Measurements from ENCODE around the gene HTR2A. TPM values are rescaled to one million over a fixed set of nuclear protein-coding genes. Genes with fewer than 3 reads are reported as not detected.

Gene HTR2A
- total RNA-seq, 1 donor from 2014 or later, result not detected

DNA sequence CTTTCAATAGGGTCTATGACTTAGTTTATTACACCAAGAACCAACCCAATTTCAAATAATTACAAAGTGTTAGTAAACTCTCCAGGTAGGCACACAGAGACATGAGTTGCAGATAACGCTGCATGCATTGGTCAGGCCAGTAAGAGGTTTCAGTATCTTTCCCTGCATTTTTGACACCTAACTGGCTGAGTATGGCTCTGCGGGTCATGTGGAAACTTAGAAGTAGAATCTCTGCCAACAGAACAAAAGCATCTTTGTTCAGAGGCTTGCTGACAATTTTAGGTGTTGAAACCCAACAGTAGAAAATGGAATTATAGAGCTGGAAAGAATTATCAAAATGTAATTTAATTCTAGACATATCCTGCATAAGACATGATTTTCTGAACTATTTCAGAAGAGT lies 25.3 kb downstream of the HTR2A start:
- no peak for DNase-seq (ENCODE audit: low read depth in 2 of 2)

DNA sequence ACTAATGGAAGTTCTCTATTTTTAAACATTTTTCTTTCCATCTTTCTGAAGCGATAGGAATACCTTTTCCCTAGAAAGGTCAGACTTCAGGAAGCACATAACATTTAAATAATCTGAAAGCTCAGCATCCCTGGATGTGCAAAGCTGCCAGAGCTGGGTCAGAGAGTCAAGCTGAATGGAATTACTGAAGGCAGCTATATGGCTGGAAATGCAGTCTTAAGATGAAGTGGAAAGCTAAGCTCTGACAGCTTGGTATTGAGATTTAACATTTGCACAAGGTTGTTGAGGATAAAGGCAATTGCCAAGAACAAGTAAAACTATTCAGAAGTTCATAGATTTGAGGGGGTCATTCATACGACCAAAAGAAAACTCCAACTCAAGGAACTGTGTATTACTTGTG lies 28.8 kb downstream of the HTR2A start:
- DNase-seq (ENCODE audit: low read depth in 2 of 2), result no peak

DNA sequence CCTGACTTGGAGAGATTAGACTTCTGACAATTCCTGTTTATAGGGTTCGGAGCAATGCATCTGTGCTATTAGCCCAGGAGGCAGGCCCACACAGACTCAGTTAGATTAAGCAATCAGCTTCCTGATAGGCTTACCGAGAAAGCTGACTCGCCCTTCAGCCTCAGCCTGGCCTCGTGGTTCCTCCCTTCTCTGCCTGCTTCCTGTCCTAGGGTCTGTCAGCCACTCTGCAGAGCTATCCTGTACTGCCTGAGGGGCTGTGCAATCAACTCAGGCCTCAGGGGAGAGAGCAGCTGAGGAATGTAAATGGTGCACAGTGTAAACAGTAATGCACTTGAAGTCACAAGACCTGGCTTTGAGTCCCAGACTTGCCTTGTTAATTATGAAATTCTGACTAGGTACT lies 30.7 kb downstream of the HTR2A start:
- DNase-seq (ENCODE audit: low read depth in 2 of 2), result peak; percentile 22 to 42

DNA sequence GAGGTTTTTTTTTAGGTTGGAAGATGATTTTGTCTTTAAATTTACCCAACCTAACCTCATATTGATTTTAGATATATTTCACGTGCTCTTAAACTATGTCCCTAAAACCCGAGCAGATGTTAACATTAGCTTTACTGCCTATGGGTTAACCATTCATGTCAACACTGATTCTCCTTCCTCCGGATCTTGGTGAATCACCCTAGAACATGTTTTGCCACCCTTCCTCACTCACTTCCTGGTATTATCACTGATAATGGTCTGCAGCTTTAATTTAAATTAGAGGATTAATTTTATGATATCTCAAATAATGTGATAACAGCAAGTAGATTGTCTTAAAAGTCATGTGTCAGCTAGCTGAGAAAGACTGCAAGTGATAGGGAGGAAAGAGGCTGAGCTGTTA lies 31.9 kb downstream of the HTR2A start:
- peak; percentile 36 to 48 for DNase-seq (ENCODE audit: low read depth in 2 of 2)

DNA sequence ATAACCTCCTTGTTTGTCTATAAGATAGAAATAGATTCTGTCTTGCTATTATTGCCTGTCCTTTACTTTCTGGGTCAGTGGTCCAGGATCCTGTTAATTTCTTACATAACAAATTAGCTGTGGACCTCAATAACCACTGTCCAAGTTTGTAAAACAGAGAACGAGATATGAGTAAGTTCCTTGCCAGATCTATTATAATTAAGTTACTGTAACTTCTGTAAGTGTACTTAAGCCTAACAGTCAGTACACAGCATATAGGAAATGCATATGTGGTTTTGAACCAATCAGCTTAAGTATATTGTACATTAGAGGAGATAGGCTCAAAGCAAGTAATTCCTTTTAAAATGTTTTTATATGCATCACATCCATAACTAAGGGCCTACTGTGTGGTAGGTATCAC lies 34.9 kb downstream of the HTR2A start:
- no peak for DNase-seq (ENCODE audit: low read depth in 2 of 2)

DNA sequence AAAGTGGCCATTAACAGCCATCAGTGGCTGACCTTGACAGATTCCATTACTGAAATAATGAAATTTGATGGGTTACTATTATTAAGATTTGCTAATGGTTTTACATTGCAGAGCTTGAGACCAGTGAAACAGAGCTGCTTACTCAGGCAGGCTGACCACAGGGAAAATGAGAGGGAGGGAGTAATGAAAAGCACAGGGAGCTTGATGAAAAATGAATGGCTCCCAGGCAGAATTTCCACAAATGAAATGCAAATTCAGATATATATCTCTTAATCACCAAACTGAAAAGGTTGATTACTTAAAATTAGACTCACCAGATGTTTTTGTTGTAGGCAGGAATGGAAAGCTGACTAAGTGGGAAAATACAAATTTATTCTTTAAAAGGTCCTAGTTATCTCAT lies 36.1 kb downstream of the HTR2A start:
- no peak for DNase-seq (ENCODE audit: low read depth in 2 of 2)

DNA sequence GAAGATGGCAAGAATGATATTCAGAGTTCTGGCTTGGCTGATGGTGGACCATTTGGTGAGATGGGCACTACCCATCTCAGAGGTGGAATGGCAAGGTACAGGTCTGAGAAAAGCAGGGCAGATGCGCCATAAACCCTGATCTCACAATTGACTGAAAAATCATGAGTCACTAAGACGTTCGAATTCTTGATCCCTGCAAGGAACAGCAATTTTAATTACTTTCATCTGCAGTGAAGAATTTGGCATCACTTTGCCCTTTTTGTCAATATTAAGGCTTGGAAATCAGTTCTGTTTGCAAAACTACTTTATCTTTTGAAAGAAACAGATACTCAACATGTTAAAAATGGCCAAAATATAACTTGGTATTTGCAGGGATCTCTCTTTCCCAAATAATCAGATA lies 38.1 kb downstream of the HTR2A start:
- no peak for DNase-seq (ENCODE audit: low read depth in 2 of 2)

DNA sequence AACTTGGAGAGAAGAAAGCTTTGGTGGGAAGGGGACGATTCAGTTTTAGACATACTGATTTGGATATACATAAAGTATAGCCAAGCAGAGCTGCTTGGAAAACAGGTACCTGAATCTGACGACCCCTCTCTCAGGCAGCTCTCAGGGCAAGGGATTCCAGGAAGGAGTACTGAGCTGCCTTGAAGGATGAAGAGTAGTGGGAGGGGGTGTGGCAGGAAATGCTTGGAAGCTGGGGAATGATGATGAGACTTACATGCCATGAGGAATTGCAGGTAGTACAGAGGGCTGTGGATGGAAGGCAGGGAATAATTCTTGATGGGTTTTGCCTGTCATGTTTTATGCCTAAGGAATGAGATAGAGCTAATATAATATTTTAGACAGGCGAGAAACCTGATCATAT lies 38.7 kb downstream of the HTR2A start:
- DNase-seq (ENCODE audit: low read depth in 2 of 2), result no peak

DNA sequence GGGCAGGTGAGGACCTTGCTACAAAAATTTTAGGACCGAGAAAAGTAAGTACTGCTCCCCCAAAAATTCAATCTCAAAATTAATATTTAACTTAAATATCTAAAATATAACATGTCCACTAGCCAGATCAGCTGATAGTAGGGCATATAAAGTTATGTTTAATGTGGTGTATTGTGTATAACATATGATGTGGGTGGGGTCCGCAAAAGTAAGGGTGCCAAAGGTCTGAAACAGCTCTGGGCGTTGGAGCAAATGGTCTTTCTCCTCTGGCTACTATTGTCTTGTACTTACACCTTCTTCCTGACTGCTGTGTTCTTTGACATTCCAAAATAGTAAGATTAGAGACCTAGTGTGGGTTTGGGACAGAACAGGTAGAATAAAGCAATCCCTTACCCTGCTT lies 41.2 kb downstream of the HTR2A start:
- no peak for DNase-seq (ENCODE audit: low read depth in 2 of 2)

DNA sequence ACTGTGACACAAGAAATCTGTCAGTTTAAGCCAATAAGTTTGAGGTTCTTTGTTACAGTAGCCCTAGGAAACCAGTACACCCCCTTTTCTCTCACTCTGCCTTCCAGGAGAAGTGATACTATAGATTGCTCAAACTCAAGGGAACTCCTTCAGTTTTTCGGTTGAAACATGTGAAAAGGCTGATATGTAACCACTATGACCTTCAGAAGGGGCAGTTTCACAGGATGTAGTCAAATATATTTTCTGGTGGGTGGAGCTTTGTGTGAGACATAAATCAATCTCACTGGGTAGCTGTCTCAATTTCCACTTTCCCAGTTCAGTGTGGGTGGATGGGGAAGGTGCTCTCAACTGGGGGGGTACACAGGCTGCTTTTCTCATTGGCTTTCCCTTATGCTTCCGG lies 41.7 kb downstream of the HTR2A start:
- DNase-seq (ENCODE audit: low read depth in 2 of 2), result no peak

DNA sequence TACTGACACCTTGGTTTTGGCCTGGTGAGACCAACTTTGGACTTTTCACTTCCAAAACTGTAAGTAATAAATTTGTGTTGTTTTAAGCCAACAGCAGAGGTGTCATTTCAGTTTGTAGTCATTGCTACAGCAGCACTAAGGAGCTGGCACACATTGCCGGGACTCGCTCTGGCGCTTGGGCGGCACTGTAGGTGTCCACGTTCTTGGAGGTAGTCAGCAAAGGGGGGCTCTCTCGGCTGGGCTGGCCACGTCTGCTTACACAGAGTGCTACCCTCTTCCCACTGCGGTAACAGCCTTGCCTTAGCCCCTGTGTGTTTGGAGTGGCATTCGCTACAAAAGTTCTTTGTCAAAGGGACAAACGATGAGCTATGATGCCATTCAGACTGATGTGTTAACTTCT lies 44.7 kb downstream of the HTR2A start:
- DNase-seq (ENCODE audit: low read depth in 2 of 2), result no peak

DNA sequence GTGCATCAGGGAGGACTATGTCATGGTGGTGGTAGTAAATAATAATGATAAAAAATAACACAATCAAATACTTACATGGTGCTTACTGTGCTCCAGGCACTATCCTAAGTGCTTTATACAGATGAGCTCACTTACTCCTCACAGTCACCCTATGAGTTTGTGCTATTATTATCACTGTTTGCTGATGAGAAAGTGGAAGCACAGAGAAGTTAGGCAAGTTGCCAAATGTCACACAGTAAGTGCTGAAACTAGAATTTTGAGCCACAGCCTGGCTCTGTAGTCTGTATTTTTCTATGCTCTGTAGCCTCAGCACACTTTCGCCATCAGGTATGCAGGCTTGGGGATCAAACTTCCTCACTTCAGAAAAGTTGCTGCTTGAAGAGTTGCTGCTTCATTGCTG lies 46.6 kb downstream of the HTR2A start:
- DNase-seq (ENCODE audit: low read depth in 2 of 2), result no peak

DNA sequence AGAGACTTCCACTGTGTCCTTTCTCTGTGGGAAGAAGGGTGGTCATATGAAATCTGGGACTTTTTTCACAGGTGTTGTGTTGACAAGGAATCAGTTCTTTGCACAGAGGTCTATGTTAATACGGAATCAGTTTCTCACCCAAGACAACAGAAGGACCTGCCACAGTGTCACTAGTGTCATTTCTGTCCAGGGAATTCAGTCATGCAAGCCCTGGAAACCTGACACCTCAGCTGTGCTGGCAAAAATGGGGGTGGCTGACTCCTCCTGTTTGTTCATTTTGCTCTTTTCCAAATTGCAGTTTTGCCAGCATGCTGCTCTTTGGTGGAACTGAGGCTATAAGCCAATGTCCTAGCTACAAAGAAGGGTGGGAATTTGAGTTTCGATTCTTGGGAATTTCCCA lies 50.1 kb downstream of the HTR2A start:
- no peak for DNase-seq (ENCODE audit: low read depth in 2 of 2)

DNA sequence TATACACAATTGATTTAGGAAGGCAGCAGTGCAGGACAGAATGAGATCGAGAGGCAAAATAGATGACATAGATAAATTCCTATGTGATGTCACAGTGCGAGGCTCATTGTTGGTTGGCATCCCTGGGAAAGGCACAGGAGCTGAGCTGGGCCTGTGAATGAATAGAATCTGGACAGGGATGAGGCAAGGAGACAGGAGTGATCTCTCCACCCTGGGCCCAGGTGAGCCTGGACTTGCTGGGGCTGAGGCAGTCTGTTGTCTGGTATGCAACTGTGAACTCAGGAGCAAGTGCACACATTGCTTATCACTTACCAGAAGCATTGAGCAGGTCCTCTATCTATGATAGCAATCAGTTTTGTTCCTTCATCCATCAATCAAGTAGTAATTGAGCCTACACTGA lies 51.7 kb downstream of the HTR2A start:
- DNase-seq (ENCODE audit: low read depth in 2 of 2), result no peak

DNA sequence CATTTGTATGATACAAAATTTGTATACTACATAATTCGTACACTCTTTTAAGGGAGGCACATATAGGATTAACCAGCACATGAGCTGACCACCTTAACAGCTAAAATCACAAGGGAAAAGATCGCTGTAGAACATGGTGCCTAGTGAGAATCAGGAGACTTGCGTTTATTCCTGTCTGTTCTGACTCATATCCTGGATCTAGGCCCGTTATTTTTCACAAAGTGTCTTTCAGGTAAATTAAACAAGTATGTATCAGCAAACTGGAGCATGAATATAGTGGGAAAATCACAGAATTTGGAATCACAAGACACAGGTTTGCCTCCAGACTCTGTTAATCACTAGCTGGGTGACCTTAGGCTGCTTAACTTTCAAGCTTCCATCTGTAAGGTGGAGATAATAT lies 52.4 kb downstream of the HTR2A start:
- peak; percentile 29 to 32 for DNase-seq (ENCODE audit: low read depth in 2 of 2)

DNA sequence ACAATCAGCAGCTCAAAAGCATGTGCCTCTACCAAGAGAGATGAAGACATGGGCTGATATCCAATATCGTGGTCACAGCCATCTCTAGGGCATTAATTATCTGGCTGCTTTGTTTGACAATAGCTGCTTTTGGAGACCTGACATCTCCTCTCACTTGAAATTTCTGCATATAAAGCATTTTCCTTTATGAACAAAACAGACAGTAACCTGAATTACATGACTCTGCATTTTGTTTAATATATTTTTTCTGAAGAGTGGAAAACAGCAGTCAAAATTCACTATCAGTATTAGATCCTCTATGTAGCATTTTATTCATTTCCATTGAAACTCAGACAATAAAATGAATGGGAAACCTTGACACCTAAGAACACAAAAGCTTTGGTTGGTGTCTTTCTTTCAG lies 57.5 kb downstream of the HTR2A start:
- no peak for DNase-seq (ENCODE audit: low read depth in 2 of 2)

DNA sequence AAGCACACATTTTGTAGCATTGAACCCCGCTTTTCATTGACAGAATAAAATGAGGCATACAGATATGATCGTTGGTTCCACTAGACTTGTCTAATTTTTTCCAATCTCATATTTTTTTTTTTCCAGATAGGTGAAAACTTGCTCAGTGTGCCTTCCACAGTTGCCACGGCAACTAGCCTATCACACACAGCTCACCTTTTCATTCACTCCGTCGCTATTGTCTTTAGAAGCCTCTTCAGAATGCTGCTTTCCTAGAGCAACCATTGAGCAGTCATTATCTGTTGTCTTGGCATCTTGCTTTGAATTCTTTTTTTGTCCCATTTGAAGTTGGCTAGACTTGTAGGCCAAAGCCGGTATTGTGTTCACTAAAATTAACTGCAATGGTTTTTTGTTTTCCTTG lies 62.2 kb downstream of the HTR2A start:
- DNase-seq (ENCODE audit: low read depth in 2 of 2), result no peak

DNA sequence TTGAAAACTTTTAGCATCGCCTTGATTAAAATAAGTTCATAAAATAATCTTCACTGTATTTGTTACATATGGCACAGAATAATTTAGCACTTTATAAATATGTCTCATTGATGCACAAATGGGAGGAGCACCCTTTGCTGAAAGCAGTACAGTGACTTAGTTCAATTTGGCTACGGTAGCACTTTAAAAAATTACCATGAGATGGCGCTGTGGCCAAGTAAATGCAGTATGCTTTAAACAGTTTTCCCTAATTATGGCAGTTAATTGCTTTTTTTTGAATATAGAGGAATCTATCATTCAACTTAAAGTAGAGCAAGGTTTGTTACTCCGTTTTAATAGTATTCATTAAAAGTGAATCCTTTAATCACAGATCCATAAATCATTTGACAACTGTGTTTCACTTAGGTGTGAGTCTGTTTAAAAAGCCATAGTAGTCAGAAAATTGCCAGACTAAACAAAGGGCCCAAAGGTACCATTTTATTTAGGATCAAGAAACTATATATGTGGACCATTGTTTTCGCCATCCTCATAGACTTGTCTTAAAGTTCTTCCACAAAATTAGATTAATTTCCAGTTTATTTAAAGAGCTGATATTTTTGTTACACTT lies 65.2 kb downstream of the HTR2A start:
- peak; percentile 60 to 66 for DNase-seq (ENCODE audit: low read depth in 2 of 2)

DNA sequence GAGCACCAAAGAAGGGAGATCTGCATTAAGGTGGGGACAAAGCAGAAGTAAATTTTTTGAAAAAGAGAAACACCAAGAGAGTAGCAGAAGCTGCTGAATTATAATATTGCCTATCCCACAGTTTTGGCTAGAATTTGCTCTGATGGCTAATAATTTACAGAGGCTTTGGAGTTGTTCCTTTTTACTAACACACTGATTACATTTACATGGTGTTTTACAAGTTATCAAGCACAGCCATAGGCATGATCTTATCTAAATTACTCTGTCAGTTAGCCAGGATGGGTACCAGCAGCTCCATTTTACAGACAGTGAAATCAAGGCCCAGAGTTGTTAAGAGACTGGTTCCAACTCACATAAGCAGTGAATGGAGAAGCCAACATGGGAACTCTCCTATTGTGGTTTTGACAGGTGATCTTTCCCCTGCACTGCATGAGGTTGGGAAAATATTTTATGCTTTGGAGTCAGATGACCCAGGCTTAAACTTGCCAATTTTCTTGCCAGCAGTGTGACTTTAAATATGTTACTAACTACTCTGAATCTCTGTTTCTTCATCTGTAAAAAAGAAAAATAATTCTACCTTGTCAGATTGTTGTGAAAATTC lies 66.3 kb downstream of the HTR2A start:
- no peak for DNase-seq (ENCODE audit: low read depth in 2 of 2)

DNA sequence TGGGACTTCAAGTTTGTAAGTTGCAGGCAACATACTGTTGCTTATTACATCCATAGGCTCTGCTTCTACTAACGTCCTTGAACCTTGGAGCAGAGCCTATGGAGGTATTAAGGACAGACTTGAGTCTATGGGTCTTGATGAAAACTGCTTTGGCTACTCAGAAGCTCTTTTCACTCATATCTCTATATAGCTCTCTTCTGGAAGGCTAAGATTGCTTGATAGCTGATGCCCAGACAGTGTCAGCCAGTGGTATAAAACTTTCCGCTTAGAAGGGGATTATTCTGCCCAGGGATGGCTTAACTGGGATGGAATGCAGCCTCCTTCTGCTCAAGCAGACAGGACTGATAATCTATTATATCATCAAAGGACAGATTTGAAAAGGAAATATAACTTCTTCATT lies 74.3 kb downstream of the HTR2A start:
- no peak for DNase-seq (ENCODE audit: low read depth in 2 of 2)

DNA sequence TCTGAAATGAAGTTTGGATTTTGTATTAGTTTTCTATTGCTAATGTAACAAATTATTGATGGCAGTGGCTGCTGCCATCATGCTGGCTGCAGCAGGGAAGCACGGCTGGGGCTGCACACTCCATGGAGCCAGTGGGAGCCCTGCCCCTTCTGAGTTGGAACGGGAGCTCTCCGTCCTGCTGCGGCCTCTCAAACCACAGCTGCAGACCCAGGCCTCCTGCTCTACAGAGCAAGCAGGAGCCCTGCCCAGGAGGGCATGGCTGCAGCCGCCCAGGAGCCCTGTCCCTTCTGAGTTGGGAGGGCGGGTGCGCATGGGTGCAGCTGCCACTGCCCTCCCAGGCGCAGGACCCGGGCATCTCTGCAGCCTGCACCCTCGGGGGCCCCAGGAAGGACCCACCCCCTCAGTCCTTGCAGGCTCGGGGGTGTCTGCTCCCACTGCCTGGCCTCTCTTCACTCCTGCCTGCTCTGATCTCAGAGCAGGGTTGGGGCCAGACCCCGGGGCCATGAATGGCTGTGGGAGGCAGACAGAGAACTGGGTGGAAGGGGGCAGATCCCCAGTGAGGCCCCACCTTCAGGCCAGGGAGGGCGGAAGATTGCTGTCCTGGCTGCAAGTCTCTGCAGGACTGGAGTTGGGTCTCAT lies 78.9 kb downstream of the HTR2A start:
- DNase-seq (ENCODE audit: low read depth in 2 of 2), result no peak

DNA sequence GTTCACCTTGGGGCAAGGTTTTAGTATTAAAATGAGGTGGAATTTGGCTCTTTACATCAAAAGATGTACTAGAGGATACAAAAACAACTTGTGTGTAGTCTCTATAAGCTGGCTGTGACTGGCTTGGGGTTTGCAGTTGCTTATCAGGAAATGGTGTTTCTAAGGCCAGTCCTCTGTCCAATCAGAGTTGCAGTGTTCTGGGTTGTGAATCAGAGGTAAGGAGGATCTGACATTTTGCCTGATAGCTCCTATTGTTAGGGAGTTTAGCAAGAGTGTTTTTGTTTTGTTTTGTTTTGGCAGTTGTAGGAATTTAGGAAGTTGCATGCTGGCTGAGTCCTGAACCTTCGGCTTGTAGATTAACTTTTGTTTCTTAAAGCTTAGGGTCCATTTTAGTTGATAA lies 79.8 kb downstream of the HTR2A start:
- DNase-seq (ENCODE audit: low read depth in 2 of 2), result peak in 1 of 2 donors; percentile 48

DNA sequence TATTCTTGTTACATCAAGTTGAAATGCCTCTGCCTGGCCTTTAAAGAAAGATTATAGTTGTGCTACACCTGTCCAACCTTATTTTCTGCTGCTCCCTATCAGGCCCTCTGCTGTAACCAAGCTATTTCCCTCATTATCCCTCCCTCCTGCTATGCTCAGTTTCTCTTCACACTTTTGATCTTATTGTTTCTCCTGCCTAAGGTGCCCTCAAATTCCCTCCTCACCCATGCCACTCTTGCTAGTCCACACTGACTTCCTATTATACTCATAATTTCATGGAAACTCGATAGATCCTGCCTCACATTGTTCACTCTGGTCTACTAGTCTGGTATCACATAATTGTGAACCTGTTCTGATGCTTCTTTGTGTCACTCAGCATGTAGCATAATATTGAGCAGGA lies 80.5 kb downstream of the HTR2A start:
- no peak for DNase-seq (ENCODE audit: low read depth in 2 of 2)
